Measurements from ENCODE around the gene OPRD1. TPM values are rescaled to one million over a fixed set of nuclear protein-coding genes. Genes with fewer than 3 reads are reported as not detected.

The OPRD1 gene
- total RNA-seq, 1 donor from 2014 or later: not detected

DNA sequence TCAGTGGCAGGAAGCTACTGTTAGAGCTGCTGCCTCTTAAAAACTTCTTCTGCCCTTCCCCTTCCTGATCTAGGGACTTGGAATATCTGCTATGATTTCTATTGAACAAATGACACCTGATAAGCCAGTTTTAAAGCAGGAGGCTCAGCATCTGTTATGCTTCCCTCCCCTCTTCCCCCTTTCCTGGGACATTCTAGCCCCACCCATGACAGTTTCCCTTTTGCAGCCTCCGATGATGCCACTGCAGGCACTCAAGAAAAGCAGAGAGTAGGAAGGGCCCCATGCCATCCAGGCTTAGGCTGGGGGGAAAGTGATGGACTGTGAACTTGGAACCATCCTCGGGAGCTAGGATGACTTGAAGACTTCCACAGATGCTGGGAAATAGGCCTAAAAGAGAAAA, 87.3 kb downstream of the OPRD1 start:
- TF ChIP-seq, protein P1, sequence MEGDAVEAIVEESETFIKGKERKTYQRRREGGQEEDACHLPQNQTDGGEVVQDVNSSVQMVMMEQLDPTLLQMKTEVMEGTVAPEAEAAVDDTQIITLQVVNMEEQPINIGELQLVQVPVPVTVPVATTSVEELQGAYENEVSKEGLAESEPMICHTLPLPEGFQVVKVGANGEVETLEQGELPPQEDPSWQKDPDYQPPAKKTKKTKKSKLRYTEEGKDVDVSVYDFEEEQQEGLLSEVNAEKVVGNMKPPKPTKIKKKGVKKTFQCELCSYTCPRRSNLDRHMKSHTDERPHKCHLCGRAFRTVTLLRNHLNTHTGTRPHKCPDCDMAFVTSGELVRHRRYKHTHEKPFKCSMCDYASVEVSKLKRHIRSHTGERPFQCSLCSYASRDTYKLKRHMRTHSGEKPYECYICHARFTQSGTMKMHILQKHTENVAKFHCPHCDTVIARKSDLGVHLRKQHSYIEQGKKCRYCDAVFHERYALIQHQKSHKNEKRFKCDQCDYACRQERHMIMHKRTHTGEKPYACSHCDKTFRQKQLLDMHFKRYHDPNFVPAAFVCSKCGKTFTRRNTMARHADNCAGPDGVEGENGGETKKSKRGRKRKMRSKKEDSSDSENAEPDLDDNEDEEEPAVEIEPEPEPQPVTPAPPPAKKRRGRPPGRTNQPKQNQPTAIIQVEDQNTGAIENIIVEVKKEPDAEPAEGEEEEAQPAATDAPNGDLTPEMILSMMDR (conservative IDR thresholded peaks at IDR 0.05; ENCODE audit: low read depth, low read length): no peak
- no peak for DNase-seq (ENCODE audit: low read depth)
- no peak overlapping the region for H3K4me3 ChIP-seq (ENCODE audit: low read depth, low read length)

DNA sequence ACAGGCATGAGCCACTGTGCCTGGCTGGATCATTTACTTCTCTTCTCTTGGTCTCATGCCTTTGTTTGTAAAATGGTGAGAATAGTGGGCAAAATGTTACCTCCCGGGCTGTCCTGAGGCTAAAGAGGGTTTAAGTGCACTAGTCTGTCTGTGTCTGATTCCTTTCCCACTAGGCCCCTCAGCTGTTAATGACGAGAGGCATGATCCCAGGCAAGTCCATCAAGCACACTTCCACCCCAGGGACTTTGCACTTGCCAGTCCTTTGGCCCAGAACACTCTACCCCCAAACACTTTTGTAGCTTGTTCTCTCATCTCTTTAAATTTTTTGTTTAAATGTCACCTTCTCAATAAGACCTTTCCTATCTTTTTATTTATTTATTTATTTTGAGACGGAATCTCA, 88.6 kb downstream of the OPRD1 start:
- no peak for DNase-seq (ENCODE audit: low read depth)
- TF ChIP-seq, protein P1 (conservative IDR thresholded peaks at IDR 0.05; ENCODE audit: low read depth, low read length): no peak
- H3K4me3 ChIP-seq (ENCODE audit: low read depth, low read length): no peak overlapping the region

DNA sequence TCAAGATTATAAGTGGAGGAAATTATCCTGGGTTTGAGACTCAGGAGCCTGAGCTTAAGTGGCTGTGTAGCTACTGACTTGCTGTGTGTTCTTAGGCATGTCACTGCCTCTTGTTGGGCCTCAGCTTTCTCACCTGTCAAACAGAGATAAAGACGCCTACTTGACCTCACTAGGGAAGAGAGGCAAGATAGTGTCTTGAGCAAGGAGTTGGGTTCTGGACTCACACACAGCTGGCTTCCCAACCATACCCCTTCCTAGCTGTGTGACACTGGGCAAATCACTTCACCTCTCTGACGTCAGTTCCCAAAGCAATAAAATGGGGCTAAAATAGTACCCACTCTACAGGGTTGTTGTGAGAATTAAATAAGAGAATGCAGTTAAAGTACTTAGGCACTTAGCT, 90.8 kb downstream of the OPRD1 start:
- no peak for DNase-seq (ENCODE audit: low read depth)
- TF ChIP-seq, protein P1 (conservative IDR thresholded peaks at IDR 0.05; ENCODE audit: low read depth, low read length): no peak
- no peak overlapping the region for H3K4me3 ChIP-seq (ENCODE audit: low read depth, low read length)

DNA sequence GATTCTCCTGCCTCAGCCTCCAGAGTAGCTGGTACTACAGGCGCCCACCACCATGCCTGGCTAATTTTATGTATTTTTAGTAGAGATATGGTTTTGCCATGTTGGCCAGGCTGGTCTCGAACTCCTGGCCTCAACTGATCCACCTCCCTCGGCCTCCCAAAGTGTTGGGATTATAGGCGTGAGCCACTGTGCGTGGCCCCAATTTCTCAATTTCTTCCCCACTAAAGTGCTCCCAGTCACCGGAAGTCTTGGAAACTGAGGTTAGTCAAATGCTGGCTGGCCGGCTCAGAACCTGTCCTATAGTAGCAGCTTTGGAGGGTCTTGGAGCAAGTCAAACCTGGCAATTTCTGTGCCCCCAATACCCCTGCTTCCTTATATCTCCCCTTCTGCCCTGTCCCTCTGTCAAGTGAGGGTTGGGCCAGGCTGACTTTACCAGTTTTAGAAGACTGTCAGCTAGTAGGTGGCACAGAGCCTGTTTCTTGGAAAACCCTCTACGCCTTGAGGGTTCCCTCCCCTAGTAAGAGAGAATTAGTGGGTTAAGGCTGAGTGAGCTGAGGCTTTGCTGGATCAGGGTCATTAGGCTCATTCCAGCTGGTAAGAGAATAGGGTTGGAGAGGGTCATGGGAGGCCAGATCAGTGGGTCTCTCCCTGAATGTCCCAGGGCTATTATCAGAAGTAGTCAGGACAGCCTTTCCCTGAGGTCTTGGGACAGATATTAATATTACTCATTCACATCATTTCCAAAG, 94.1 kb downstream of the OPRD1 start:
- H3K4me3 ChIP-seq (ENCODE audit: low read depth, low read length): no peak overlapping the region
- TF ChIP-seq, protein P1 (conservative IDR thresholded peaks at IDR 0.05; ENCODE audit: low read depth, low read length): no peak
- no peak for DNase-seq (ENCODE audit: low read depth)

DNA sequence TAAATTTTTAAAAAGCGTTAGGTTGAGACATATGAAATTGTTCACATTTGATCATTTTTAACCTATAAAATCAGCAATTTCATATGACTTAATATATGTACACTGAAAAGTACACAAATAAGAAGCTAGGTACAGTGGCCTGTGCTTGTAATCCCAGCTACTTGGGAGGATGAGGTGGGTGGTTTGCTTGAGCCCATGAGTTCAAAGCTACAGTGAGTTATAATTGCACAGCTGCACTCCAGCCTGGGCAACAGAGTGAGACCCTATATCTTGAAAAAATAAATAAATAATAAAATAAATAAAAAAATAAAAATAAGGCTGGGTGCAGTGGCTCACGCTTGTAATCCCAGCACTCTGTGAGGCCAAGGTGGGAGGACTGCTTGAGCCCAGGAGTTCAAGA, 97.2 kb downstream of the OPRD1 start:
- no peak overlapping the region for H3K4me3 ChIP-seq (ENCODE audit: low read depth, low read length)
- TF ChIP-seq, protein P1 (conservative IDR thresholded peaks at IDR 0.05; ENCODE audit: low read depth, low read length): no peak
- DNase-seq (ENCODE audit: low read depth): no peak

DNA sequence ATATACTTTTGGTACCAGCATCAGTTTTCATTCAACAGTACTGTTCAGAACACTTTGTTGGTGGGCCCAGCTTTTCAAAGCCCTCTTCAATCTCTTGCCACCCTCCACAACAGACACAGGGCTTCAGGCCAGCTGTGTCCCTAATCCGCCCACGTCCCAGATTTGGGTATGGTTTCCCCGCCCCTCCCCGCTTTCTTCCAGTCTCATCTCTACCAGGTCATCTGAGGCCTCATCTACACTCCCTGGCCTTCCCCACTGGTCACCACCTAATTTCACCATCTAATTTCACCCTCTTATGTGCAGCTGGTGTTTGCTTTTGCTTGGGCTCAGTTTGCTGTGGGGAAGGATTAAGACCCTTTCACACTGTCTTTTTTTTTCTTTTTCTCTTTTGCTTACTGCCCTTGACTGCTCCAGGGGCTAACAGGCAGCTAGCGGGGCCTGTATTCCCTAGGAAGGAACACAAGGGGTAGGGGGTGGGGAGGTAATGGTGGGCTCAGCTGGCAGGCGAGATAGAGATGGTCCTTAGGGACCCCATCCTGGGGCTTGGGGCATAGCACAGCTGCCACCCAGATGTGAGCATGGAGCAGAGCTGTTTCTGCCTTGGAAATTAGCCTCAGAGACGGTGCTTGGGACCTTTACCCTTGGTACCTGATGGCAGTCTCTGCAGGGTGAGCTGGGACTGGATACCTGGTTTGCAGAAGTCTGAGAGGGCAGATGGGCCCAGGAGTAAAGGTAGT, 98.6 kb downstream of the OPRD1 start:
- no peak for DNase-seq (ENCODE audit: low read depth)
- TF ChIP-seq, protein P1 (conservative IDR thresholded peaks at IDR 0.05; ENCODE audit: low read depth, low read length): no peak
- no peak overlapping the region for H3K4me3 ChIP-seq (ENCODE audit: low read depth, low read length)

Measured in epithelial cell of proximal tubule (primary cell).